HepG2 (cell line): ENCODE data around the gene VARS1. TPM values are rescaled to one million over a fixed set of nuclear protein-coding genes. Genes with fewer than 3 reads are reported as not detected.

Source experiments
- ARNT ChIP-seq: fragments of 450-650 bp; IDR thresholded peaks from 2 replicates; pipeline ENCODE4 v1.6.1; 2017
- BATF2 ChIP-seq: sonication (generic); formaldehyde crosslinking; IDR thresholded peaks from 2 replicates; pipeline ENCODE4 v1.8.0; 2022; ENCODE audit warnings: mild to moderate bottlenecking, missing genetic modification reagents, moderate library complexity
- E2F5 ChIP-seq: sonication (generic); formaldehyde crosslinking; conservative IDR thresholded peaks from 2 replicates; pipeline ENCODE4 v1.4.0; 2020; ENCODE audit warnings: missing genetic modification reagents
- HOXA7 ChIP-seq: sonication (generic); formaldehyde crosslinking; IDR thresholded peaks from 2 replicates; pipeline ENCODE4 v1.8.1; 2022; ENCODE audit warnings: mild to moderate bottlenecking, missing genetic modification reagents, moderate library complexity
- JUNB ChIP-seq: sonication (generic); formaldehyde crosslinking; IDR thresholded peaks from 2 replicates; pipeline ENCODE4 v1.8.0; 2022; ENCODE audit warnings: missing genetic modification reagents, mild to moderate bottlenecking, borderline replicate concordance
- KDM3A ChIP-seq: IDR thresholded peaks from 2 replicates; pipeline ENCODE4 v1.6.1; 2018; ENCODE audit warnings: low read depth, missing compliant biosample characterization
- LCORL ChIP-seq, 2 experiments: fragments of 450-650 bp in 1 of 2; sonication (generic) in 1 of 2; formaldehyde crosslinking in 1 of 2; IDR thresholded peaks; 2 replicates each; pipeline versions ENCODE4 v1.5.0 to v1.6.1; 2017 to 2020; ENCODE audit warnings: antibody characterized with exemption in 1 of 2, missing genetic modification reagents in 1 of 2
- TRAFD1 ChIP-seq: sonication (generic); formaldehyde crosslinking; IDR thresholded peaks from 2 replicates; pipeline ENCODE4 v1.5.1; 2020; ENCODE audit warnings: missing genetic modification reagents, mild to moderate bottlenecking, borderline replicate concordance
- ZNF318 ChIP-seq: sonication (generic); formaldehyde crosslinking; IDR thresholded peaks from 2 replicates; pipeline ENCODE4 v1.4.0; 2020; ENCODE audit warnings: mild to moderate bottlenecking, missing genetic modification reagents
- ZNF460 ChIP-seq: sonication (generic); formaldehyde crosslinking; IDR thresholded peaks from 2 replicates; pipeline ENCODE4 v1.5.1; 2020; ENCODE audit warnings: missing genetic modification reagents, mild to moderate bottlenecking, borderline replicate concordance
- ZNF501 ChIP-seq: sonication (generic); formaldehyde crosslinking; IDR thresholded peaks from 2 replicates; pipeline ENCODE4 v1.5.1; 2020; ENCODE audit warnings: mild to moderate bottlenecking, moderate library complexity, missing genetic modification reagents
- ZNF530 ChIP-seq: sonication (generic); formaldehyde crosslinking; IDR thresholded peaks from 2 replicates; pipeline ENCODE4 v1.5.0; 2020; ENCODE audit warnings: low read depth, mild to moderate bottlenecking, missing genetic modification reagents
- ZNF547 ChIP-seq: sonication (generic); formaldehyde crosslinking; IDR thresholded peaks from 2 replicates; pipeline ENCODE4 v1.5.1; 2020; ENCODE audit warnings: mild to moderate bottlenecking, missing genetic modification reagents
- ZNF580 ChIP-seq: IDR thresholded peaks from 2 replicates; pipeline ENCODE4 v1.6.1; 2016; ENCODE audit warnings: low read depth, borderline replicate concordance
- ZNF598 ChIP-seq: sonication (generic); formaldehyde crosslinking; IDR thresholded peaks from 2 replicates; pipeline ENCODE4 v1.5.1; 2020; ENCODE audit warnings: mild to moderate bottlenecking, missing genetic modification reagents, borderline replicate concordance
- ZNF776 ChIP-seq: sonication (generic); formaldehyde crosslinking; IDR thresholded peaks from 2 replicates; pipeline ENCODE4 v1.4.0; 2020; ENCODE audit warnings: mild to moderate bottlenecking, missing genetic modification reagents
- polyA plus RNA-seq, 8 experiments: library from polyadenylated mRNA; depleted of rRNA in 3 of 8; stranded (reverse) in 7 of 8; unstranded in 1 of 8; fragments of >200 nt; fragmentation: Illumina TruSeq in 4 of 8; extraction: Trizol in 4 of 8; gene quantifications; 2 replicates each; pipeline versions ENCODE4 v1.2.1 to v1.2.3, GENCODE V29; 2011 to 2016; ENCODE audit warnings: low read depth in 4 of 8, missing spikeins in 1 of 8, mixed read lengths in 1 of 8; ENCODE audit not compliant: insufficient read depth in 1 of 8
- total RNA-seq, 5 experiments: library from RNA; depleted of rRNA; stranded (reverse); fragments of >200 nt; fragmentation: Illumina TruSeq; extraction: Trizol; gene quantifications; 2 replicates each; pipeline ENCODE4 v1.2.3, GENCODE V29; 2016; ENCODE audit warnings: low read depth in 1 of 5

VARS1 gene
- total and polyA plus RNA-seq, 2 of the 13 experiments (the other 11 are each of a cell fraction or from before 2014, with no cell fraction given): 14.7 to 56.1 TPM

GRCh38 chr6:31765910-31766794 is 29.4 kb downstream of the VARS1 start (continued):
- TF ChIP-seq ZNF318 (CRISPR knock-in tag): peak; percentile 70; the same call in 1 of the 2 replicates
- TF ChIP-seq JUNB: no peak
- 0 out of 2 replicates have a peak, but pooled peaks have one; percentile 33 for TF ChIP-seq BATF2
- TF ChIP-seq ZNF501 (CRISPR knock-in tag): peak; percentile 90
- TF ChIP-seq ZNF460 (CRISPR knock-in tag): no peak
- 0 out of 2 replicates have a peak, but pooled peaks have one; percentile 64 for TF ChIP-seq ZNF776
- TF ChIP-seq KDM3A (CRISPR knock-in tag): 0 out of 2 replicates have a peak, but pooled peaks have one; percentile 19
- TF ChIP-seq E2F5 (CRISPR knock-in tag): no peak
- no peak for TF ChIP-seq TRAFD1
- TF ChIP-seq ZNF580: no peak
- no peak for TF ChIP-seq ZNF530 (CRISPR knock-in tag)
- TF ChIP-seq ZNF547 (CRISPR knock-in tag): peak; percentile 87
- 0 out of 2 replicates have a peak, but pooled peaks have one; percentile 94 for TF ChIP-seq ZNF598 (CRISPR knock-in tag)
- TF ChIP-seq HOXA7 (CRISPR knock-in tag): no peak
- TF ChIP-seq LCORL (IDR thresholded peaks at IDR 0.05): no peak
- peak; percentile 61 for TF ChIP-seq LCORL (CRISPR knock-in tag; IDR thresholded peaks at IDR 0.05)
- no peak for TF ChIP-seq ARNT
